Measurements from ENCODE around the gene CARMIL3. TPM values are rescaled to one million over a fixed set of nuclear protein-coding genes. Genes with fewer than 3 reads are reported as not detected.

CARMIL3 gene
- total and polyA plus RNA-seq, 2 experiments from 2014 or later: not detected

DNA sequence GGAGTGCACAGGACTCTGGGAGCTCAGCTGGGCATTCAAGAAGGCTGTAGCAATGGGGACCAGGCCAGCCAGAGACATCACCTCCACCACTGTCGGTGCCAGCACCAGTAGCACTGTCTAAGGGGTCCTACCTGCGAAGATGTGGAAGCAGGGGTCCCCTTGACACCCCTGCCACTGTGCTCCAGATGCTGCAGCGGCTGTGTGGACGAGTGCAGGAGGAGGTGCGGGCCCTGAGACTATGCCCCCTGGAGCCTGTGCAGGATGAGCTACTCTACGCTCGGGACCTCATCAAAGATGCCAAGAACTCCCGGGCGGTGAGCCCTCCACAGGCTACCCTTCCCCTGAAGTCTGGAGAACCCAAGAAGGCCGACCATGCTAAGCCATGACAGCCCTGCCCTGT lies 8.6 kb downstream of the CARMIL3 start:
- Histone ChIP-seq H3K9me3 (ENCODE audit: low read depth) (no peaks in the 10 kb centered on the region), H3K27me3 (replicated peaks; ENCODE audit: insufficient read depth) (no peaks in the 10 kb centered on the region; the same call in none of the 2 replicates), H3K4me2 (ENCODE audit: unreplicated experiment) (no peak overlapping the region), H3K79me2 (ENCODE audit: insufficient read depth) (no peaks in the 10 kb centered on the region), H3K4me3 (no peak overlapping the region), H3F3A (ENCODE audit: insufficient read depth) (no peaks in the 10 kb centered on the region), H3K4me1 (ENCODE audit: insufficient read depth) (no peaks in the 10 kb centered on the region), H3K36me3 (ENCODE audit: low read depth) (no peaks in the 10 kb centered on the region), H3K27ac (no peak overlapping the region), H3K9me2 (ENCODE audit: insufficient read depth) (no peaks in the 10 kb centered on the region), H3K9ac (no peak overlapping the region), H4K20me1 (ENCODE audit: insufficient read depth) (no peaks in the 10 kb centered on the region), H2AFZ (no peak overlapping the region)
- in situ Hi-C loops (cut with MboI): no loop called here
- DNase-seq: no peak
- 61 to 68% methylated on average over 9 to 10 of the region's 10 CpGs for WGBS, 2 experiments (ENCODE audit: low coverage in 1 of 2, low lambda C conversion rate in 2 of 2, missing lambda C conversion rate in 2 of 2)
- TF ChIP-seq EZH2 (IDR thresholded peaks at IDR 0.05; ENCODE audit: insufficient read depth, poor library complexity, severe bottlenecking) (no peak), EZH2phosphoT487 (IDR thresholded peaks at IDR 0.05; ENCODE audit: insufficient read depth, low read depth) (no peak)

DNA sequence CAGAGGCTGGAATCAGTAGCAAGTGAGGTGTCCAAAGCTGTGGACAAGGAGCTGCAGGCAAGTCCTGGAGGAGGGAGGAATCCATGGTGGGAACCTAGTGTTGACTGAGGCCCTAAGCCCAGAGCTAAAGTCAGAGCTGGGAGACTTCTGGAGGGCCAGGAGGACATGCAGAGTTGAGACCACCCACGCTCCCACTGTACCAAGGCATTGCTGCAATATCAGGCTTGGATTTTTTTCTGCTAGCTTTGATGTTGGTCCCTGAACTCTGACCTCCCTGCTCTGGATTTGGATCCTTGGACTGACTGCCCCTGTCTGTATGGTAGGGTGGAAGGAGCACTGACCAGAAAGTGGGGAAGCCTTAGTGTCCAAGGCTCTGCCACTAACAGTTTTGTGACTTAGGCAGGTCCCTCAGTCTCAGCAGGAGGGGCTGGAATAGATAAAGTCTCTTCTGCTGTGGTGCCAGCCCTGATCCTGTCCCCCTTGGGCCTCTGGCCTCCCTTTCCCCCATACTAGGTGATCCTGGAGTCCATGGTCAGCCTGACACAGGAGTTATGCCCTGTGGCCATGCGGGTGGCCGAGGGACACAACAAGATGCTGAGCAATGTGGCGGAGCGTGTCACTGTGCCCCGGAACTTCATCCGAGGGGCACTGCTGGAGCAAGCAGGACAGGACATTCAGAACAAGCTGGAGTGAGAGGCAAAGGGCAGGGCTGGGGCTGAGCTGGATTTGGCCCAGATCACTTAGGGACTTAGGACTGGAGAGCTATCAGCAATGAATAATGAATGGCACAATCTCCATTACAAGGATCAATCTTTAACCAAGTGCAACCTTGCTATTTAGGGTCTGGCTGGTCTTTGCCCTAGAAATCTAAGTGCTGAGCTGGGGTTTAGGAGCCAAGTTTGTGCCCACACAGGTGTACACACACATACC lies 9.4 kb downstream of the CARMIL3 start:
- no peak for TF ChIP-seq EZH2 (IDR thresholded peaks at IDR 0.05; ENCODE audit: insufficient read depth, poor library complexity, severe bottlenecking)
- Histone ChIP-seq H2AFZ (no peak overlapping the region), H3K9me2 (ENCODE audit: insufficient read depth) (no peaks in the 10 kb centered on the region), H3K4me2 (ENCODE audit: unreplicated experiment) (no peak overlapping the region), H3K4me1 (ENCODE audit: insufficient read depth) (no peaks in the 10 kb centered on the region), H3K4me3 (no peak overlapping the region), H3K27me3 (replicated peaks; ENCODE audit: insufficient read depth) (no peaks in the 10 kb centered on the region; the same call in 1 of the 2 replicates), H3K9ac (no peak overlapping the region), H3K9me3 (ENCODE audit: low read depth) (no peaks in the 10 kb centered on the region), H3K27ac (no peak overlapping the region), H3K36me3 (ENCODE audit: low read depth) (no peaks in the 10 kb centered on the region), H3F3A (ENCODE audit: insufficient read depth) (no peaks in the 10 kb centered on the region), H3K79me2 (ENCODE audit: insufficient read depth) (no peaks in the 10 kb centered on the region), H4K20me1 (ENCODE audit: insufficient read depth) (no peaks in the 10 kb centered on the region)
- in situ Hi-C loops (cut with MboI): no loop called here
- WGBS, 2 experiments (ENCODE audit: low coverage in 1 of 2, low lambda C conversion rate in 2 of 2, missing lambda C conversion rate in 2 of 2): 83 to 96% methylated on average over 7 of the region's 7 CpGs
- no peak for DNase-seq

DNA sequence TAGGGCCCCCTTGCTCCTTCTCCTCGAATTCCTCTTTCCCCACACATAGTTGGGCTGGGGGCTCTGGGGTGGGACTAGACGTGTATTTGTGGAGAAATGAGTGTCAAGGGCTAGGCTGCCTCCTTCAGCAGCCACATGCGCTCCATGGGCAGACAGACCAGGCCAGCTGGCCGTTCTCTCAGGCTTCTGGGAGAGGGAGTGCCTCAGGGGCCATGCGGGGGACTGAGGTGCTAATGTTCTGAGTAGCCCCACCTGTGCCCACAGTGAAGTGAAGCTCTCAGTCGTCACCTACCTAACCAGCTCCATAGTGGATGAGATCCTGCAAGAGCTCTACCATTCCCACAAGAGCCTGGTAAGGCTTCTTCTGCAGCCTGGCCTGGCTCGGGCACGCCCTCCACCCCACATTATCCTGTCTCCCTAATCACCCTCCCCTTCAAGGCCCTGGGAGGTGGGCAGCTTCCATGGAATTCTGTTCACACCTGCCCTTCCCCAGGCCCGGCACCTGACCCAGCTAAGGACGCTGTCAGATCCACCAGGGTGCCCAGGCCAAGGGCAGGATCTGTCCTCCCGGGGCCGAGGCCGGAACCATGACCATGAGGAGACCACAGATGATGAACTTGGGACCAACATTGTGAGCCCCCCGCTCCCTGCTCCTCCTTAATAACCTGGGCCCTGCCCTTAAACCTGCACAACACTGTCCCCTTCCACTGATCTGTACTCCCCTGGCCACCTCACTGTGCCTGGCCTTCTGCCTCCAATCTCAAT lies 10.6 kb downstream of the CARMIL3 start:
- no peak for TF ChIP-seq EZH2phosphoT487 (IDR thresholded peaks at IDR 0.05; ENCODE audit: insufficient read depth, low read depth)
- TF ChIP-seq EZH2 (IDR thresholded peaks at IDR 0.05; ENCODE audit: insufficient read depth, poor library complexity, severe bottlenecking): no peak
- Histone ChIP-seq H3K4me1 (ENCODE audit: insufficient read depth) (no peaks in the 10 kb centered on the region), H2AFZ (no peak overlapping the region), H3K79me2 (ENCODE audit: insufficient read depth) (no peaks in the 10 kb centered on the region), H4K20me1 (ENCODE audit: insufficient read depth) (no peaks in the 10 kb centered on the region), H3K36me3 (ENCODE audit: low read depth) (no peaks in the 10 kb centered on the region), H3K9me2 (ENCODE audit: insufficient read depth) (no peaks in the 10 kb centered on the region), H3K4me3 (no peak overlapping the region), H3F3A (ENCODE audit: insufficient read depth) (no peaks in the 10 kb centered on the region), H3K4me2 (ENCODE audit: unreplicated experiment) (no peak overlapping the region), H3K9me3 (ENCODE audit: low read depth) (no peaks in the 10 kb centered on the region), H3K27me3 (replicated peaks; ENCODE audit: insufficient read depth) (no peaks in the 10 kb centered on the region; the same call in 1 of the 2 replicates), H3K27ac (no peak overlapping the region), H3K9ac (no peak overlapping the region)
- 60% methylated on average over 13 to 14 of the region's 14 CpGs for WGBS, 2 experiments (ENCODE audit: low coverage in 1 of 2, low lambda C conversion rate in 2 of 2, missing lambda C conversion rate in 2 of 2)
- in situ Hi-C loops (cut with MboI): no loop called here
- no peak for DNase-seq

GRCh38 chr14:24063263-24063836 lies 11.5 kb downstream of the CARMIL3 start:
- no peak overlapping the region for H3K4me2 ChIP-seq (ENCODE audit: unreplicated experiment)
- no peak overlapping the region for H3K27ac ChIP-seq
- WGBS, 2 experiments (ENCODE audit: low coverage in 1 of 2, low lambda C conversion rate in 2 of 2, missing lambda C conversion rate in 2 of 2): 50 to 53% methylated on average over 4 of the region's 4 CpGs
- DNase-seq: no peak
- no peaks in the 10 kb centered on the region for H3K79me2 ChIP-seq (ENCODE audit: insufficient read depth)
- H3K36me3 ChIP-seq (ENCODE audit: low read depth): no peaks in the 10 kb centered on the region
- H3F3A ChIP-seq (ENCODE audit: insufficient read depth): no peaks in the 10 kb centered on the region
- H2AFZ ChIP-seq: no peak overlapping the region
- H3K9me2 ChIP-seq (ENCODE audit: insufficient read depth): no peaks in the 10 kb centered on the region
- TF ChIP-seq EZH2 (IDR thresholded peaks at IDR 0.05; ENCODE audit: insufficient read depth, poor library complexity, severe bottlenecking) (no peak), EZH2phosphoT487 (IDR thresholded peaks at IDR 0.05; ENCODE audit: insufficient read depth, low read depth) (no peak)
- H3K27me3 ChIP-seq (replicated peaks; ENCODE audit: insufficient read depth): no peaks in the 10 kb centered on the region; the same call in 1 of the 2 replicates
- no peak overlapping the region for H3K9ac ChIP-seq
- in situ Hi-C loops (cut with MboI): no loop called here
- H3K4me1 ChIP-seq (ENCODE audit: insufficient read depth): no peaks in the 10 kb centered on the region
- no peaks in the 10 kb centered on the region for H3K9me3 ChIP-seq (ENCODE audit: low read depth)
- no peak overlapping the region for H3K4me3 ChIP-seq
- no peaks in the 10 kb centered on the region for H4K20me1 ChIP-seq (ENCODE audit: insufficient read depth)

Data from GM23248 (cell line).